ENCODE data around the gene FASLG.

- TF ChIP-seq TAF1 (IDR thresholded peaks at IDR 0.05; ENCODE audit: low read depth, low read length) (no peak), POLR2A (IDR thresholded peaks at IDR 0.05; ENCODE audit: low read depth, low read length) (no peak), POLR2AphosphoS5 (IDR thresholded peaks at IDR 0.05; ENCODE audit: low read depth, low read length) (no peak), POU2F2 (IDR thresholded peaks at IDR 0.05; ENCODE audit: low read depth, low read length) (no peak), PAX5 (IDR thresholded peaks at IDR 0.05; ENCODE audit: insufficient read depth, low read length, severe bottlenecking) (no peak)
Measured at GRCh38 chr1:172616636-172617035, 42.3 kb upstream of the FASLG start.
